HepG2 (cell line): Measurements from ENCODE around the gene OR5W2. TPM values are rescaled to one million over a fixed set of nuclear protein-coding genes. Genes with fewer than 3 reads are reported as not detected.
"Not testable (repeated sequence)": the region's sequence is repeated elsewhere in the genome, so short reads cannot be mapped to it uniquely, and the experiment has no call there.

Experiments
- ATAC-seq: fragments of 200-7000 bp; cut with Tn5 transposase; 3 replicates; pipeline ENCODE4 v1.9.1; 2020; ENCODE audit warnings: mild to moderate bottlenecking, moderate library complexity
- BruUV-seq: library from RNA; stranded (reverse); fragments of 400-500 nt; replicated peaks from 2 replicates; lab custom pipeline; 2021; lab: Mats Ljungman, UMichigan
- CTCF ChIA-PET: fragments of 300-600 bp; formaldehyde crosslinking; extraction: SDS; loops from one replicate; lab custom pipeline; 2021; ENCODE audit warnings: low total read pairs, inconsistent platforms, low intra/inter-chr PET ratio; lab: Yijun Ruan, JAX
- POLR2A ChIA-PET: fragments of 350-600 bp; sonication (Branson Sonifier 250); formaldehyde crosslinking; loops from one replicate; lab custom pipeline; 2020; ENCODE audit warnings: antibody characterized with exemption, inconsistent platforms; lab: Yijun Ruan, JAX
- DNase-seq: peaks from one replicate; pipeline ENCODE4 v3.0.0-alpha.2; 2015; ENCODE audit warnings: low spot score
- FAIRE-seq: peaks from 3 replicates; lab custom pipeline; 2011; peaks lifted over from hg19 to GRCh38; lab: Jason Lieb, UNC
- H2AFZ ChIP-seq: one replicate; pipeline ENCODE4 v1.6.1; 2011; ENCODE audit warnings: low read length, inconsistent platforms
- H3K27ac ChIP-seq: fragments of 300-600 bp; 3 replicates; pipeline ENCODE4 v1.8.0; 2011; ENCODE audit warnings: mixed run types, mild to moderate bottlenecking, mixed read lengths, low read length, inconsistent platforms; ENCODE audit not compliant: insufficient read depth; ENCODE audit errors: extremely low read length
- H3K27me3 ChIP-seq, 2 experiments: fragments of 200-600 bp in 1 of 2; 2 replicates in 1 of 2; 3 replicates in 1 of 2; pipeline versions ENCODE4 v1.6.0 to v1.8.0; 2011; ENCODE audit warnings: low read length in 2 of 2, mild to moderate bottlenecking in 2 of 2, moderate library complexity in 2 of 2, inconsistent platforms in 1 of 2; ENCODE audit not compliant: insufficient read depth in 2 of 2, control insufficient read depth in 1 of 2
- H3K36me3 ChIP-seq, 2 experiments: fragments of 200-600 bp in 1 of 2; replicated peaks in 1 of 2; 2 replicates in 1 of 2; 3 replicates in 1 of 2; pipeline versions ENCODE4 v1.5.1 to v1.8.0; 2011; ENCODE audit warnings: low read length in 2 of 2, inconsistent platforms in 1 of 2; ENCODE audit not compliant: insufficient read depth in 2 of 2, control insufficient read depth in 1 of 2
- H3K4me1 ChIP-seq: 2 replicates; pipeline ENCODE4 v1.5.1; 2012; ENCODE audit warnings: low read length, inconsistent platforms; ENCODE audit not compliant: insufficient read depth
- H3K4me2 ChIP-seq: 2 replicates; pipeline ENCODE4 v1.6.0; 2011; ENCODE audit warnings: low read depth, low read length, inconsistent platforms
- H3K4me3 ChIP-seq, 3 experiments: fragments of 200-600 bp in 1 of 3; sonication (generic), shearing (Covaris generic) in 1 of 3; replicated peaks in 1 of 3; 2 replicates each; pipeline ENCODE4 v1.5.1; 2011 to 2016; ENCODE audit warnings: low read length in 3 of 3, inconsistent platforms in 2 of 3, low read depth in 2 of 3, mild to moderate bottlenecking in 2 of 3, control low read depth in 1 of 3, mixed read lengths in 1 of 3; ENCODE audit not compliant: insufficient read depth in 1 of 3
- H3K79me2 ChIP-seq: one replicate; pipeline ENCODE4 v1.6.1; 2011; ENCODE audit warnings: low read length, inconsistent platforms; ENCODE audit not compliant: insufficient read depth
- H3K9ac ChIP-seq: 2 replicates; pipeline ENCODE4 v1.6.0; 2011; ENCODE audit warnings: mild to moderate bottlenecking, low read depth, low read length, inconsistent platforms; ENCODE audit not compliant: insufficient read depth
- H3K9me3 ChIP-seq: 2 replicates; pipeline ENCODE4 v1.5.1; 2012; ENCODE audit warnings: mild to moderate bottlenecking, low read length
- H4K20me1 ChIP-seq: 2 replicates; pipeline ENCODE4 v1.6.0; 2011; ENCODE audit warnings: inconsistent platforms, mild to moderate bottlenecking, low read length, moderate library complexity; ENCODE audit not compliant: insufficient read depth
- BRD4 ChIP-seq: sonication (generic); formaldehyde crosslinking; IDR thresholded peaks from 2 replicates; pipeline ENCODE4 v1.4.0; 2020; ENCODE audit warnings: missing genetic modification reagents
- CHD2 ChIP-seq: IDR thresholded peaks from 2 replicates; pipeline ENCODE4 v1.6.1; 2011; ENCODE audit warnings: low read depth, low read length, improper control_type of control experiment
- GABPA ChIP-seq, 2 experiments: IDR thresholded peaks; 2 replicates each; pipeline ENCODE4 v1.6.1; 2011 to 2016; ENCODE audit warnings: low read depth in 2 of 2, low read length in 1 of 2, missing biosample characterization in 1 of 2, missing genetic modification characterization in 1 of 2
- HNF1B ChIP-seq: sonication (generic); formaldehyde crosslinking; IDR thresholded peaks from 2 replicates; pipeline ENCODE4 v1.5.1; 2020; ENCODE audit warnings: mild to moderate bottlenecking, moderate library complexity, missing genetic modification reagents
- ZNF281 ChIP-seq: sonication (generic); formaldehyde crosslinking; IDR thresholded peaks from 2 replicates; pipeline ENCODE4 v1.4.0; 2020; ENCODE audit warnings: missing genetic modification reagents, borderline replicate concordance
- ZNF367 ChIP-seq: sonication (generic); formaldehyde crosslinking; IDR thresholded peaks from 2 replicates; pipeline ENCODE4 v1.4.0; 2020; ENCODE audit warnings: missing genetic modification reagents, borderline replicate concordance
- ZNF589 ChIP-seq: sonication (generic); formaldehyde crosslinking; conservative IDR thresholded peaks from 2 replicates; pipeline ENCODE4 v1.8.0; 2022; ENCODE audit warnings: mild to moderate bottlenecking, moderate library complexity, missing genetic modification reagents
- ZNF790 ChIP-seq: sonication (generic); formaldehyde crosslinking; IDR thresholded peaks from 2 replicates; pipeline ENCODE4 v1.8.0; 2022; ENCODE audit warnings: missing genetic modification reagents, mild to moderate bottlenecking, borderline replicate concordance
- ZSCAN22 ChIP-seq: sonication (generic); formaldehyde crosslinking; IDR thresholded peaks from 2 replicates; pipeline ENCODE4 v1.4.0; 2020; ENCODE audit warnings: mild to moderate bottlenecking, missing genetic modification reagents
- WGBS: methylation state at CpG from one replicate; pipeline ENCODE4 v1.1.6; 2017; ENCODE audit warnings: low lambda C conversion rate; 5-methylcytosine and 5-hydroxymethylcytosine counted together
- in situ Hi-C: cut with HindIII; loops from 2 replicates; pipeline ENCODE4 v1.10.0; 2017; ENCODE audit warnings: low pct_unique_long_range_greater_than_20kb; ENCODE audit not compliant: extremely low pct_ligation_motif_present
- intact Hi-C: fragments of 100-400 bp; cut with micrococcal nuclease; formaldehyde crosslinking; loops from one replicate; pipeline ENCODE4 v1.10.0; 2022; ENCODE audit not compliant: unreplicated experiment
- polyA plus RNA-seq, 8 experiments: library from polyadenylated mRNA; depleted of rRNA in 3 of 8; stranded (reverse) in 7 of 8; unstranded in 1 of 8; fragments of >200 nt; fragmentation: Illumina TruSeq in 4 of 8; extraction: Trizol in 4 of 8; gene quantifications; 2 replicates each; pipeline versions ENCODE4 v1.2.1 to v1.2.3, GENCODE V29; 2011 to 2016; ENCODE audit warnings: low read depth in 4 of 8, missing spikeins in 1 of 8, mixed read lengths in 1 of 8; ENCODE audit not compliant: insufficient read depth in 1 of 8
- total RNA-seq, 5 experiments: library from RNA; depleted of rRNA; stranded (reverse); fragments of >200 nt; fragmentation: Illumina TruSeq; extraction: Trizol; gene quantifications; 2 replicates each; pipeline ENCODE4 v1.2.3, GENCODE V29; 2016; ENCODE audit warnings: low read depth in 1 of 5

Gene OR5W2
- total and polyA plus RNA-seq, 2 of the 13 experiments (the other 11 are each of a cell fraction or from before 2014, with no cell fraction given): not detected

GRCh38 chr11:55895216-55895615 lies 19.2 kb downstream of the OR5W2 start (continued):
- TF ChIP-seq GABPA (IDR thresholded peaks at IDR 0.05; ENCODE audit: low read depth, low read length) (no peak), GABPA (CRISPR knock-in tag; IDR thresholded peaks at IDR 0.05; ENCODE audit: low read depth) (no peak), CHD2 (no peak), ZNF589 (no peak), HNF1B (CRISPR knock-in tag) (no peak), ZNF367 (no peak), ZSCAN22 (CRISPR knock-in tag) (no peak), ZNF790 (no peak), BRD4 (CRISPR knock-in tag) (no peak), ZNF281 (CRISPR knock-in tag) (no peak)

- FAIRE-seq, BruUV-seq, H3K27me3 ChIP-seq, POLR2A ChIA-PET, ATAC-seq, H3K36me3 ChIP-seq, H3K9me3 ChIP-seq, H3K79me2 ChIP-seq, intact Hi-C loops, H3K4me2 ChIP-seq, CTCF ChIA-PET, H2AFZ ChIP-seq, H3K9ac ChIP-seq, H3K27ac ChIP-seq, in situ Hi-C loops, DNase-seq, H3K4me1 ChIP-seq, H4K20me1 ChIP-seq, H3K4me3 ChIP-seq: not testable (repeated sequence)
- 22% methylated on average over 9 of the region's 9 CpGs for WGBS
These were observed 28.9 kb downstream of the OR5W2 start for GRCh38 chr11:55885481-55885880.

- H3K36me3 ChIP-seq, in situ Hi-C loops, H2AFZ ChIP-seq, H3K79me2 ChIP-seq, H3K4me1 ChIP-seq, intact Hi-C loops, H3K9me3 ChIP-seq, H3K4me2 ChIP-seq, H3K27me3 ChIP-seq, FAIRE-seq, ATAC-seq, DNase-seq, H3K9ac ChIP-seq, BruUV-seq, POLR2A ChIA-PET, CTCF ChIA-PET, H3K27ac ChIP-seq, H4K20me1 ChIP-seq, H3K4me3 ChIP-seq: not testable (repeated sequence)
- WGBS: 1% methylated on average over 4 of the region's 4 CpGs
These were observed 29.4 kb downstream of the OR5W2 start for GRCh38 chr11:55884995-55885394.
